ENCODE data around the gene WDTC1. TPM values are rescaled to one million over a fixed set of nuclear protein-coding genes. Genes with fewer than 3 reads are reported as not detected.

WDTC1 gene
- total and polyA plus RNA-seq, 2 of the 8 experiments (the other 6 are each of a cell fraction or from before 2014, with no cell fraction given), result 7.5 to 18.7 TPM

DNA sequence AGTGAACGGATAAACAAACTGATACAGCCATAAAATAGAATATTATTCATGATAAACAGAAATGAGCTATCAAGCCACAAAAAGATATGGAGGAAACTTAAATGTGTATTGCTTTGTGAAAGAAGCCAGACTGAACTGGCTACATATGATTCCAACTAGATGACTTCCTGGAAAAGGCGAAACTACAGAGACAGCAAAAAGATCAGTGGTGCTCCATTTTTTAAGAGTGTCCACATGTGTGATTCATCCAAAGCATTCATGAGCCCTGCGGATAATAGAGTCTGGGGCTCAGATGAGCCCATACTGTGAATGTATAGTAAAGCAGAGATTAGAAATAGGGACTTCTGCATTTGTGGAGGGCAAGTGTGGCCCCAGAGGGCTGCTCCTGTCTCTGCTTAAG lies 79.7 kb downstream of the WDTC1 start (continued):
- no peak for TF ChIP-seq CHD7 (IDR thresholded peaks at IDR 0.05; ENCODE audit: insufficient replicate concordance, low read length)
- no peak for TF ChIP-seq SAP30 (IDR thresholded peaks at IDR 0.05; ENCODE audit: insufficient read depth, insufficient replicate concordance, low read length)
- no peak for TF ChIP-seq SIX5 (IDR thresholded peaks at IDR 0.05; ENCODE audit: low read depth, low read length)
- no peak for TF ChIP-seq BCL11A (IDR thresholded peaks at IDR 0.05; ENCODE audit: low read depth in 2 of 2, low read length in 2 of 2)
- no peak for TF ChIP-seq CBX8 (IDR thresholded peaks at IDR 0.05; ENCODE audit: borderline replicate concordance, low read depth, low read length)
